HG03460 (cell line): ENCODE measurements around the gene CEP19.
"Not testable (repeated sequence)": the region's sequence is repeated elsewhere in the genome, so short reads cannot be mapped to it uniquely, and the experiment has no call there.

Experiments
- ATAC-seq: cut with Tn5 transposase; IDR thresholded peaks from one replicate; pipeline ENCODE4 v1.9.1; 2021; ENCODE audit not compliant: unreplicated experiment

CEP19 gene

GRCh38 chr3:196711838-196712513 lies at the start of gene CEP19, which contains the start of gene PIGX:
TSS of gene CEP19 (minus strand) at chr3:196712250. CDS start at chr3:196708657, 3,593 bp downstream.
TSS of gene PIGX (plus strand) at chr3:196712377.
- ATAC-seq = peak; percentile 71

GRCh38 chr3:196757876-196758739 lies 46.1 kb upstream of the CEP19 start:
- ATAC-seq = no peak

GRCh38 chr3:196756732-196757131 lies 44.7 kb upstream of the CEP19 start:
- ATAC-seq = no peak

GRCh38 chr3:196754091-196754981 lies 42.3 kb upstream of the CEP19 start:
- ATAC-seq = no peak

GRCh38 chr3:196753201-196753600 lies 41.2 kb upstream of the CEP19 start:
- no peak for ATAC-seq

DNA sequence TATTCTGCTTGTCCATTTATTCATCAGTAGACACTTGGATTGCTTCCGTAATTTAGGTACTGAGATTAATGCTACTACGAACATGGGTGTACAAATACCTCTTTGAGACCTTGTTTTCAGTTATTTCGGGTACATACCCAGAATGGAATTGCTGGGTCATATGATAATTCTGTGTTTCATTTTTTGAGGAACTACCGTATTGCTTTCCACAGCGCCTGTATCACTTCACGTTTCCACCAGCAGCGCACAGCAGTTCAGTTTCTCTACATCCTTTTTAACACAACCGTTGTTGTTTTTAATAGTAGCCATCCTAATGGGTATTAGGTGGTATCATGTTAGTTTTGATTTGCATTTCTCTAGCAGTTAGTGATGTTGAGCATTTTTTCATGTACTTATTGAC lies 37.1 kb upstream of the CEP19 start:
- no peak for ATAC-seq

DNA sequence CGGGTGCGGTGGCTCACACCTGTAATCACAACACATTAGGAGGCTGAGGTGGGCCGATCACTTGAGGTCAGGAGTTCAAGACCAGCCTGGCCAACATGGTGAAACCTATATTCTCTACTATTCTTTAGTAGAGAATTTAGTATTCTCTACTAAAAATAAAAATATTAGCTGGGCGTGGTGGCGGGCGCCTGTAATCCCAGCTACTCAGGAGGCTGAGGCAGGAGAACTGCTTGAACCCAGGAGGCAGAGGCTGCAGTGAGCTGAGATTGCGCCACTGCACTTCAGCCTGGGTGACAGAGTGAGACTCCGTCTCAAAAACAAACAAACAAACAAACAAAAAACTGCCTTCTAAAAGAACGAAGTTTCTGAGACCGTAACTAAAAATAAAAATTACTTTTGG lies 31.5 kb upstream of the CEP19 start:
- not testable (repeated sequence) for ATAC-seq

DNA sequence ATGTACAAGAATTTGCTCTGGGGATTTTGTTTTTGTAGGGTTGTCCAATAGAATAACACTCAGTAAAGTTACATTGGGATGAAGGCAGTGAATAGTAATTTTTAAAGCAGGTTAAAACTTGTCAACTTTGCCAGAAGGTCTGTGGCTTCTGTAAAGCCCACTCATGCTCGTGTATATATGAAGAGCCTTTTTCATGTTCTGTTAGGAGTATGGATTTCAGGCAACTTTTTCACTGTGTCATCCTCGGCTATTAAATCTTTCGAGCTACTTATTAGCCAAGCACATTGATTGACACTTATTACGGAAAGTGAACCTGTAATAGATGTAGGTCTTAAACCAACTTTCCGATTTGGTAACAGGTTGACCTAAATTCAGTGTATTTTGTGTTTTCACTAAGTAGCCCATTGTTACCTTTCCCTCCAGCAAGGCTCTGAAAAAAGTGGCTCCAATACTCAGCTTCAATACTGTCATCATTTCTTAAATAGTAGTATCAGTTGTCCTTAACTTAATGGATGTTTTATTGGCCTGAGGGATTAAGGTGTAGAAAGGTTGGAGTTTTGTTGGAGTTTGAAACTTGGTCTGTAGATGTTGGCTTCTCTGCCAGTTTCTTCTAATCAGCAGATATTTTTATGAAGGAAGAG lies 29.3 kb upstream of the CEP19 start:
- ATAC-seq = no peak

DNA sequence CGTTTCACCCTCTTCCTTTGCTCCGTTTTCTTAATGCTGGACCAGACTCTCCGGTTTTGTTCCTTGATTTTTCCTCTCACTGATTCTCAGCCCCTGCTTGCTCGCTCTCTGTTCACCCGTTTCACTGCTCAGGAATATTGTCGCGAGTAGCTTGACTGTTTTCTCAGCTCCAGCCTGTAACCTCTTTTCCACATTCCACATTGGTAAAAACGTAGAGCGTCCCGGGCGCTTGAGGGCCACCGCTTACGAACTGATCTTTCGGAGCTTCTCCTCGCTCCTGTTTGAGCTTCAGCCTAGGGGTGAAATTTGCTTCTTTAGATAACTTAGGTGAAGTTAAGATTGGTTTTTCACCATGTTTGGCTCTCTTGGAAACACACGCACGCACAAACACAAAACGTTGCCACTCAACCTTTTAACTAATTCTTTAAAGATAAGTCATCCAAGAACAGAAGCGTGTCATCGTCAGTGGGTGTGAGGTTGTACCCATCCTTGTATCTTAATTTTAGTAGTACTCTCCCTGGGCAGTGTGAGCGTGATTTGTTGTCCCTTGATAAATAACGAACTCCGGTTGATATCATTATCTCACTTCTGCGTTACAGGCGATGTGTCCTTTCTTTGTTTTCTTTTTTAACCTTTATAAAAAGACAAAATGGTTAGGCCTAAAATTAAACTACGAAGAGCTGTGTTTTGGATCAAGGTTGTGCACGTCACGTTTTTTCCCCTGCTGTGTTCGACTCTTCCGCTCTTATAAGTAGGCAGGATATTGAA lies 28.6 kb upstream of the CEP19 start:
- ATAC-seq = no peak

DNA sequence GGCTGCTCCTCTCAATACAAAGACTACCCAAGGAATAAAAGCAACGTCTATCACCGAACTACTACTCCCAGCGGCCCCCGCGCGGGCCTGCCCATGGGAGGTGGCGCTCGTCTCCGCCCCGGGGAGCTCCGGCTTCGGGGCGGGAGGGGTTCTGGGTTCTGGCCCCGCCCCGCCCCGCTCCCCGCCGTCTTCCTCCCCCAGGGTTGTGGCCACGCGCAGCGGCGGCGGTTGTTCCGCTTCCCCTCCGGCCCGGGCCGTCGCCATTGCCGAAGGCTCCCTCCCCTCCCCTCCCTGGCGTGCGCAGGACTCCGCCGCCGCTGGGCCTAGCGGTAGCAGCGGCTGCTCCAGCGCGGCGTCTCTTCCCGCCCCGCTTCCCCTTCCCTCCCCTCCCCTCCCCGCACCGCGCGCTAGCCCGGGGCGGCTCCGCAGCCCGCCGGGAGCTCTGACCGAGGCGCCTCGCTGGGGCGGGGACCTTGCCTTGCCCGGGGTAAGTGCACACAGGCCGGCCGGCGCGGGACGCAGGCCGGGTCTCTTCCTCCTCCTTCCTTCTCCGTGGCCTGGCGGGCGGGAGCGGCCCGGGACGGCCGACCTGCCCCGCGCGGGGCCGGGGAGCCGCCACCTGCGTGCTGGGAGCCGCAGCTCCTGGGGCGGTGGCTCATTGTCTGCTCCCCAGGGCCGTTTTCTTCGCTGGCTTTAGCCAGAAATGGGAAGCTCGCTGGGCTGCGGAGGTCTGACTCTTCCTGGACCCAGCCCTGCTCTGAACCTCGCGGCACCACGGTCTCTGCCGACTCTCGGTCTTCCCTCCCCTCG lies 27.8 kb upstream of the CEP19 start, which contains the start of gene PAK2:
Gene PAK2, plus strand, starts transcription at position 187 of the 810 bp plus-strand sequence. CDS start 42,790 bp downstream, outside the sequence.
- ATAC-seq = peak; percentile 88

DNA sequence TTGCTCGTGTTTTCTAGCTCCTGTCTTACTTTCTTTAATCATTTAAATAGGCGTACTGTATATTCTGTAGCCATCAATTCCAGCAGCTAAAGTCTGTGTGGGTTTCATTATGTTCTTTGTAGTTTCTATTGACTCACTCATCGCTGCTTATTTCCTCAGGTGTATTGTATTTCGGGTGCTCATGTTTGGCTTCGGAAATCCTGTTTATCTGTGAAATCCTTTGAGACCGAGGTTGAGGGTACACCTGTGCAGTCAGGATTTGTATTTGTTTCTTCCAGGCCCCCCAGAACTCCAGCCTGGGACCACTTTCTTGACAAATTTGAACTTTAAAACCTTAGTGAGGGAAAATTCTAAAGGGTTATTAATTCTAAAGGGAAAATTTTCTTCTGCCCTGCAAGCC lies 25.6 kb upstream of the CEP19 start:
- ATAC-seq = no peak

- no peak for ATAC-seq
Observed at GRCh38 chr3:196736670-196737374, 24.8 kb upstream of the CEP19 start.

- no peak for ATAC-seq
Observed at GRCh38 chr3:196735751-196736150, 23.7 kb upstream of the CEP19 start.

- ATAC-seq = no peak
Observed at GRCh38 chr3:196726788-196727675, 15.0 kb upstream of the CEP19 start.

DNA sequence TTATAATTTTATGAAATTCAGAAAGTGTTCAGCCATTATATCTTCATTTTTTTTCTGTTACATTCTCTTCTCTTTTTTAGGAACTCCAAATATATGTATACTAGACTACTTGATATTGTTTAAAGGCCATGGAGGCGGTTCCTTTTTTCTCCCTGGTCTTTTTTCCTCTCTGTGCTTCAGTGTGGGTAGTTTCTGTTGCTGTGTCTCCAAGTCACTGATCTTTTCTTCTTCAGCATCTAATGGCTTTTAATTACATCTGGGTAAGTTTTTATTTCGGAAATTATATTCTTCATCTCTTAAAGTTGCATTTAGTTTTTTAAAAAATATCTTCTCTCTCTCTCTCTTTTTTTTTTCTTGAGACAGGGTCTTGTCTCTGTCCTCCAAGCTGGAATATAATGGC lies 9.0 kb upstream of the CEP19 start:
- no peak for ATAC-seq

DNA sequence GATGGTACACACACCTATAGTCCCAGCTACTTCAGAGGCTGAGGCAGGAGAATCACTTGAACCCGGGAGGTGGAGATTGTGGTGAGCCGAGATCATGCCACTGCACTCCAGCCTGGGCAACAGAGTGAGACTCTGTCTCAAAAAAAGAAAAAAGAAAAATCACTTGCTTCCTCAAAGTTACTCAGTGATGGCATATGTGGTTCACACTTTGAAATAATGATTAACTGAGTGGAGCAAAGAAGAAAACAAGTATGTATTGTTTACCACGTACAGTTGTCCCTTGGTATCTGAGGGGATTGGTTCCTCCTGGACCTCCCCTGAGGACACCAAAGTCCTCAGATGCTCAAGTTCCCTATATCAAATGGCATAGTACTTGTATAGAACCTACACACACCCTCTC lies 5.1 kb upstream of the CEP19 start:
- peak; percentile 45 for ATAC-seq
